CD4-positive, alpha-beta T cell treated with Interferon alpha-2 for 1 hour (primary cell): Measurements from ENCODE around the gene EXD3.
A peak's percentile ranks its signal among the peaks of the same experiment; 100 is the strongest.

Source experiments
- DNase-seq, 2 donors: peaks; one replicate each; pipeline ENCODE4 v3.0.0-alpha.2; 2020 to 2022

Gene EXD3

GRCh38 chr9:137280474-137281344 is 142.3 kb downstream of the EXD3 start:
- DNase-seq: no peak

DNA sequence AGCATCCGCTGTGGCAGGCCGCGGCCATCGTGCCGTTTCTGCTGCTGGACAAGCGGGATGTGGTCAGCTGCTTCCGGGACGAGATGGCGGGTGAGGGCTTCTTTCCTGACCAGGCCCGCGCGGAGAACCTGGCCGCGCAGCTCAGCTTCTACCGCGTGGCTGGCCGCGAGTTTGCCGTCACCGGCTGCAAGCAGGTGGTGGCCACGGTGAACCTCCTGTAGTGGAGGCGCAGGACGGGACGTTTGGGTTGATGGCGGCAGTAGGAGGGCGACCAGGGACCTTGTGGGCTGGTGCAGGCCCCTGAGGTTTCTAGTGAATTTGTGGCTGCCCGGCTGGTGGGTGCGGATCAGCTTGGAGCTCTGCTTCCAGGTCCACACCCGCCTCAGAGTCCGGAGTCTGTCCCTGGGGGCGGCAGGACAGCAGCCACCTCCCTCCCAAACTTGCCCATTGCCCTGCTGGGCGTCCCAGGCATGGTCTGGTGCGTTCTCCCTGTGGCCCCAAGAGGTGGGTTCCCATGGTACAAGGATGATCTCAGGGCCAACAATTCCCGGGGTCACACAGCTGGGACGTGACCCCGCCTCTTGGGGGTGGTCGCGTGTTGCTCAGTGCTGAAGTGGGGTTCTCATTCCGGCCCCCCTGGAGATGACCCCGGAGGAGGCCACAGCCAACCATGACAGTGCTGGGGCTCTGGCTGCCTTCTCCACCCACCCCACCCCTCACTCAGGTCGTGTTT is 143.1 kb downstream of the EXD3 start:
- no peak for DNase-seq

GRCh38 chr9:137278721-137279711 is 143.9 kb downstream of the EXD3 start:
- no peak for DNase-seq

DNA sequence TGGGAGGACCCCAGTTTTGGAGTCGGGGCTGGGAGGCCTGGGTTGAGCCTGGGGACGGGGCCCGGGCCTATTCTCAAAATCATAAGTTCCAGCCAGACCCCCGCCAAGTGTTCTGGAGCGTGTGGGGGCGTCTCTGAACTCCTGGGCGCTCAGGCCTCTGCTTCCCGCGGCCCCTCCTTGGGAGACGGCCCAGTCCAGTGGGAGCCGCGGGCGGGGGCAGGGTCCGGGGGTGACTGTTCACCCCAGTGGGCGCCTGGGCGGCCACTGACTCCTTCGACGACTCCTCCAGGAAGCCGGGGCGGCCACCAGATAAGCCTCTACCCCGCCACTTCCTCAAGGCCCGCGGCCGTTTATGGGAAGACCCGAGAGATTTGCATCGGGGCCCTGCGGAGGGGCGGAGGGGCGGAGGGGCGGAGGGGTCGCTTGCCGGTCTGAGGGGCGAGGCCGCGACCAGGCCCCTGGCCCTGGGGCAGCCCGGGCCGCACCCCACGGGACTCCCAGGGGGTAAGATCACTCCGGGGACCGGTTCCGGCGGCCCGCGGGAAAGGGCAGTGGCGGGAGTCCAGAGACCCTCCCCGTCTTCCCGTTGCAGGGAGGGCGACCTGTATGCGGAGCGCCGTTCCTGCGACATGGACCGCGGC is 144.8 kb downstream of the EXD3 start:
- peak in 1 of 2 donors; percentile 13 for DNase-seq

GRCh38 chr9:137277329-137278041 is 145.5 kb downstream of the EXD3 start, which contains the start of gene TOR4A:
TOR4A (plus strand) TSS chr9:137277726; CDS start chr9:137278690, 964 bp downstream.
- peak; percentile 34 to 61 for DNase-seq

DNA sequence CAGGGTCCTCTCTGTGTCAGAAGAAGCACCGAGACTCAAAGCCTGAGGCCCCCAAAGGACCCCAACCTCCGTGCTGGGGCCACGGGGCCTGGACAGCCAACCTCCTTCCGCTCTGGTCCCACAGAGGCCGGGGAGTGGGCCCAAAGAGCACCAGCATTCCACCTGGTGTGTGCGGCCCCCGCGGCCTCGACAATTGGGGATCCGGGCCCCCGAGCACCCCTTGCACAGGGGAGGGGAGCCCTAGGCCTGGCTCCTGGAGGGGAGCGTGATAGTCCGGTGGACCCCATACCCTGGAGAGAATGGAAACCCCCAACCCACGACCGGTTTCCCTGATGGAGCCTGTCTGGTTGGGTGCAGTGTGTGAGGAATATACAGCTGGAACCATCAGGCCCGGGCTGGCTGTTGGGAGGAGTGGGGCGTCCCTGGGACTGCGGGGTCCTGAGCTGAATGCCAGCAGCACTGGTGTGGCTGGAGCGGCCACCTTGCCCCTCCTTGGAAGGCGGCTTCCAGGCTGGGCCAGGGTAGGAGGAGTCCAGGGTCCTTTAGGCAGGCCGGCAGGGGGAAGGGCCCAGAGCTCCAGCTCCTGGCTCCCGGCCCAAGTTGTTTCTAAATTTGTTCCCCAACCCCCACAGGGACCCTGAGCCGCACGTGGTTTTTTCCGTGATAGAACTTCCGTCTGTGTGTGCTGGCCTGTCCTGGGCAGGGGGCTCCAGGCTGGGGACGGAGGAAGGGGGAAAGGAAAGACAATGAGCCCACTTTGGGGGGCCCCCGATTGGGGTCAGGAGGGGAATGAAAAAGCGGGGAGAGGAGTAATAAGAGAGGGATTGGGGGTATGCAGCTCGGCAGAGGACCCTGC is 146.3 kb downstream of the EXD3 start:
- no peak for DNase-seq

DNA sequence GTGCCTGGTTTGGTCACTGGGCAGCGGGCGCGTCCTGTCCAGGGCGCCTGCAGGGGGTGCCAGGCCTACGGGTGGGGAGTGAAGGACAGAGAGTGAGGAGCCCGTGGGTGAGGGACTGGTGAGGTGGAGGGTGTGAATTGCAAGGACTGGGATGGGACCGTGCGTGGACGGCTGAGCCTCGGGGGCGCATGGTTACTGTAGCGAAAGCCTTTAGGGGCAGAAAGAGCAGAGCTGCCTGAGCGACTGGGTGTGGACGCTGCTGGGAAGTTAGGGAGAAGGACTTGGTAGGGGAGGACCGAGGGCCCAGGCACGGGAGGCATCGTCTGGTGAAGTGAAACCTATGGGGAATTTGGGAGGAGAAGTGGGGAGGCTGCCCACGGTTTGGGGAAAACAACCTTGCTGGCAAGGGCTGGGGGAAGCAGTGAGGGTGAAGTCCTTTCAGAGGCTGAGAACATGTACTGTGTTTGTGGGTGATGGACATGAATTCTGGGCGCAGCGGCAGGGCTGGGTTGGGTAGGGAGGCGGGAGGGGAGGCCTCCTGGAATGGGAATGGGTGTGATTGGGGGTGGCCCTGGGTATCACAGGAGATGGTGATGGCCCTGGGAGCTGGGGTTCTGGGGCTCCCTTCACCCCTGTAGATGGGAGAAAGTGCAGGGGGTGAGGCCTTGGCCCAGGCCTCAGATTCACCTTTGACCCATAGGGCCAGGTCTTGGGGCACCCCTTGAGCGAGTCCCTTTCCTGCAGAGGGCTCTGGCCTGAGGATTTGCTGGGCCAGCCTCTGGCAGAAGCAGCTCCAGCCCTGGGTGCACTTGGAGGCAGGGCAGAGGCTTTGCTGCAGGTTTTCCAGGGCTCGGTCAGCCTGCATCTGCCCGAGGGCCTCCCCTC is 147.1 kb downstream of the EXD3 start:
- DNase-seq: no peak

DNA sequence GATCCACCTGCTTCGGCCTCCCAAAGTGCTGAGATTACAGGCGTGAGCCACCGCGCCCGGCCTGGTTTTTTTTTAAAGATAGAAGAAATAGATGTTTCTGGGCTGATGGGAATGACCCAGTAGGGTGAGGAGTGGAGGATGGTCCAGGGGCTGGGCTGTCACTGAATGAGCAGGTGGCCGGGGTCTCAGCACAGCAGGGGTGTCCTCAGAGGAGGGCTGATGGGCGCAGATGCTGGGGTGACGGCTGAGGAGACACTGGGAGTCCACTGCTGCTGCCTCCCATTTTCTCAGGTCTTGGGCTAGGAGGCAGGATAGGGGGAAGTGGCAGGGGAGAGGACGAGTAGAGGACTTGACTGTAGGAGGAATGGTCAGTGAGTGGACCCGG is 147.8 kb downstream of the EXD3 start:
- DNase-seq: no peak

DNA sequence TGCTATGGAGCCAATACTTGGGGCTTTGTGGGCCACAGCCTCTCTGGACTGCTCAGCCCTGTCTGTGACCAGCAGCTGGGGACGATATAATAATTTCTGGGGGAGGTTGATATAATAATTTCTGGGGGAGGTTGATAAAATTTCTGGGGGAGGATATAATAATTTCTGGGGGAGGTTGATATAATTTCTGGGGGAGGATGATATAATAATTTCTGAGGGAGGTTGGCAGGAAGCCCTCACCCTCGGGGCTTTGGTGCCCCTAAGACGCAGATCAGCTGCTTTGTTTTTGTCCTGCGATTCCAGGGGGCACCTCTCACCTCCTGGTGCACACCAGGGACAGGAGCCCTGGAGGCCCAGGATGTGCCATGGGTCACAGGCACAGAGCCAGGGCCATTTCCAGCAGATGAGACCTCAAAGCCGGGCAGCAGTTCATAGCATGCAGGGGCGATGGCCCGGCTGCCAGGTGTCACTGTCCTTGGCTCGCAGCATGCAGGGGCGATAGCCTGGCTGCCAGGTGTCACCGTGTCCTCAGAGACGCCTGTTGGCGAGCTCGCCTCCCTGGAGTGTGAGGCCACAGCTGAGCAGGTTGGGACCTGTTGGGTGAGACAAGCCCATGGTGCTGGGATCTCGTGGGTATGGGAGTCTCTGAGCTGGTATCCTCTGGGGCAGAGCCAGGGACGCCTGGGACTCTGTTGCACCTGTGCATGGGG is 149.2 kb downstream of the EXD3 start:
- DNase-seq: no peak

DNA sequence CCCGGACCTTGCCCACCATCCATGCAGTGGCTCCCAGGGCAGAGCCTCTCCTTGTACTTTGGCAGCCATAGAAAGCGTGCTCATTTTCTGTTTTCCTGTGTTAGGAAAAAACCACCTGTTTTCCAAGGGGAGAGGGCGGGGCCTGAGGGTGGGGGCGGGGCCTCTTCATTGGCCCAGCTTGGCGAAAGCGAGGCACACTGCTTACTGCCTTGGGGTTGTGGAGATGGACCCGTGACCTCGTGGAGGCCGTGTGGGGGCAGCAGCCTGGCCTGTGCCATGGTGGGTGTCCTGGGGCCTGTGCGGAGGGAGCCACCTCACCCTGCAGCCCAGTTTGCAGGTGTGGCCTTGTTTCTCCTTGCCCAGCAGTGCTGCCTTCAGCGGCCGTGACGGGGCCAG is 149.9 kb downstream of the EXD3 start:
- no peak for DNase-seq

GRCh38 chr9:137272241-137273094 is 150.5 kb downstream of the EXD3 start:
- DNase-seq: no peak

DNA sequence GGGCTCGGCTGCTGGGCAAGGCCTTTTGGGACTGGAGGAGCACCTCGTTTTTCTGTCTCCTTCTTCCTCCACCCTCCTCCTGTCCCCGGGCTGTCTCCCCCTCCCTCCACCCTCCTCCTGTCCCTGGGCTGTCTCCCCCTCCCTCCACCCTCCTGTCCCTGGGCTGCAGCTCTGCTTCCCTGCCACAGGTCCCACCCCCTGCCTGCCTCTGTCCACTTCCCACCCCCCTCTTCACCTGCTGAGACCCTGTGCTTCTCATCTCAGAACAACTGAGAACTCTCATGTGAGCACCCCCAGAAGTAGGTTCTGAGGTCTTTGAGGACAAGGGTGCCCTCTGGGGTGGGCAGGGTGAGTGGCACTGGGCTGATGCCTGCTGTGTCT is 151.3 kb downstream of the EXD3 start:
- no peak for DNase-seq

- DNase-seq: peak in 1 of 2 donors; percentile 24
These were observed 151.8 kb downstream of the EXD3 start for GRCh38 chr9:137270929-137271695.

DNA sequence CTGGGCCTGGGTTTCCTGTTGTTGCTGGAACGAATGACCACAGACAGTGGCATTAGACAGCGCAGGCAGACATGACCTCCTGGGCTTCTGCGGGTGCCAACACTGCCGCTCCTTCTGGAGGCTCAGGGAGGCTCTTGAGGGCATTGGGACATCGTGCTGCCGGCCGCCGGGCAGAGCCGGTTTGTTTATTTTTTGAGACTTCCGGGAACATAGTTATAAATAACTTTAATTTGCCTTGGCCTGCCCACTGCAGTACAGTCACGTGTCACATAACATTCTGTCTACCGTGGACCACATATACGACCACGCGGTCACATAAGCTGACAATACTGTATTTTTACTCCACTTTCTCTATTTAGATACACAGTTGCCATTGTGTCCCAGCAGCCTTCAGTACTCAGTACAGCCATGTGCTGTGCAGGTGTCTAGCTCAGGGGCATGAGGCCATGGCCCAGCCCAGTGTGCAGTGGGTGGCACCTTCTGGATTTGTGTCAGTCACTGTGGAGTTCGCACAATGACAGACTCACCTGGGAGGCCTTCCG is 153.7 kb downstream of the EXD3 start:
- DNase-seq: no peak

DNA sequence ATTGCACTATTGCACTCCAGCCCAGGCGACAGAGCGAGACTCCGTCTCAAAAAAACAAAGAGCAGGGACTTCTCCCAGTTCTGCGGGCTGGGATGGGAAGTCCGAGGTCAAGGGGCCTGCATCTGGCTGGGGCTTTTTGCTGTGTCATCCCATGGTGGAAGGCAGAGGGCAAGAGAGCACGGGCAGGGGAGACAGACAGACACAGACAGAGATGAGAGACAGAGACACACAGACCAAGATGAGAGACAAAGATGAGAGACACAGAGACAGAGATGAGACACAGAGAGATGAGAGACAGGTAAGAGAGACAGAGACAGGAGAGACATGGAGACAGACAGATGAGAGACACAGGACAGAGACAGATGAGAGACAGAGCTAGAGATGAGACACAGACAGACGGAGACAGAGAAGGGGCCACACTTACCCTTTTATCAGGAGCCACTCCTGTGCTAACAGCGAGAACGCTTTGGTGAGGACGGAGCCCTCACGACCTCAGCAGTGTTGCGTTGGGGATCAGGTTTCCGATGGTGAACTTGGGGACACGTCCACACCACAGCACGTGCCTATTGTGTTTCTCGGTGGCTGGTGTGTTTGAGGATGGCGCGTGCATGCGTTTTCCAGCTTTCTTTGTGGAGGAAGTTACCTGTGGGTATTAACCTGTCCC is 154.3 kb downstream of the EXD3 start:
- no peak for DNase-seq

- DNase-seq: no peak
These were observed 155.0 kb downstream of the EXD3 start for GRCh38 chr9:137267933-137268355.
